Neutrophil (primary cell): Measurements from ENCODE around the gene CLNK.

ENCODE experiments used
- H3K27ac ChIP-seq: fragments of 200-600 bp; sonication (generic); 2 replicates; pipeline ENCODE4 v1.5.1; 2016; ENCODE audit warnings: mild to moderate bottlenecking, moderate library complexity
- H3K27me3 ChIP-seq: fragments of 200-600 bp; sonication (generic); 2 replicates; pipeline ENCODE4 v1.6.0; 2016; ENCODE audit warnings: mild to moderate bottlenecking
- H3K36me3 ChIP-seq: fragments of 200-600 bp; sonication (generic); 2 replicates; pipeline ENCODE4 v1.5.1; 2017
- H3K4me1 ChIP-seq, 2 experiments: fragments of 200-600 bp in 1 of 2; sonication (generic) in 1 of 2; 1 replicate in 1 of 2; 2 replicates in 1 of 2; pipeline versions ENCODE4 v1.5.1 to v1.6.1; 2013 to 2016; ENCODE audit warnings: low read depth in 1 of 2, low read length in 1 of 2, mild to moderate bottlenecking in 1 of 2, moderate library complexity in 1 of 2; ENCODE audit not compliant: control insufficient read depth in 1 of 2, insufficient read depth in 1 of 2
- H3K4me3 ChIP-seq, 2 experiments: fragments of 200-600 bp in 1 of 2; sonication (generic) in 1 of 2; 1 replicate in 1 of 2; 2 replicates in 1 of 2; pipeline ENCODE4 v1.5.1; 2013 to 2016; ENCODE audit warnings: low read depth in 1 of 2, low read length in 1 of 2, mild to moderate bottlenecking in 1 of 2, moderate library complexity in 1 of 2
- H3K9me3 ChIP-seq: fragments of 200-600 bp; sonication (generic); 2 replicates; pipeline ENCODE4 v1.5.1; 2016
- TF ChIP-seq, protein P1 (sequence below): fragments of 200-600 bp; sonication (generic); IDR thresholded peaks from 2 replicates; pipeline ENCODE4 v1.5.1; 2016; ENCODE audit warnings: antibody characterized with exemption

Gene CLNK

DNA sequence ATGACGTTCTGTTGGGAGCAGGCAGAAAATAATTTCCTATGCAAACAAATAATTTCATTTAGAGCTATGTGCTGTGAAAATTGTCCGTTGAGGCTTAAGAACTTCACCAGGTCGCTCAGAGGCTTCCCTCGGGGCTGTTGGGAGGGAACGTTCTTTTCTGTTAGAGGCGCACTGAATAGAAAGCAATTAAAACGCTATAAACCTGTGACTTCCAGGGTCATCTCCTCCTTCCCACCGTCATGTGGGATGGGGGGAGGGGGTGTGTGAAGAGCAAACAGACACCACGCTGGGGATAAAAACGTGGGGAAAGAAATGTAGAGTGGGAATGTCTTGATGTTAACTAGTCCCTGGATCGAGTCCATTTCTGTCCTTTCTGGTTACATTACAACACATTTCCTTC lies 192.1 kb downstream of the CLNK start:
- Histone ChIP-seq H3K9me3 (no peaks in the 10 kb centered on the region), H3K27me3 (no peaks in the 10 kb centered on the region), H3K36me3 (no peaks in the 10 kb centered on the region), H3K4me3 (no peak overlapping the region), H3K4me1 (no peaks in the 10 kb centered on the region), H3K27ac (no peak overlapping the region)
- TF ChIP-seq, protein P1, sequence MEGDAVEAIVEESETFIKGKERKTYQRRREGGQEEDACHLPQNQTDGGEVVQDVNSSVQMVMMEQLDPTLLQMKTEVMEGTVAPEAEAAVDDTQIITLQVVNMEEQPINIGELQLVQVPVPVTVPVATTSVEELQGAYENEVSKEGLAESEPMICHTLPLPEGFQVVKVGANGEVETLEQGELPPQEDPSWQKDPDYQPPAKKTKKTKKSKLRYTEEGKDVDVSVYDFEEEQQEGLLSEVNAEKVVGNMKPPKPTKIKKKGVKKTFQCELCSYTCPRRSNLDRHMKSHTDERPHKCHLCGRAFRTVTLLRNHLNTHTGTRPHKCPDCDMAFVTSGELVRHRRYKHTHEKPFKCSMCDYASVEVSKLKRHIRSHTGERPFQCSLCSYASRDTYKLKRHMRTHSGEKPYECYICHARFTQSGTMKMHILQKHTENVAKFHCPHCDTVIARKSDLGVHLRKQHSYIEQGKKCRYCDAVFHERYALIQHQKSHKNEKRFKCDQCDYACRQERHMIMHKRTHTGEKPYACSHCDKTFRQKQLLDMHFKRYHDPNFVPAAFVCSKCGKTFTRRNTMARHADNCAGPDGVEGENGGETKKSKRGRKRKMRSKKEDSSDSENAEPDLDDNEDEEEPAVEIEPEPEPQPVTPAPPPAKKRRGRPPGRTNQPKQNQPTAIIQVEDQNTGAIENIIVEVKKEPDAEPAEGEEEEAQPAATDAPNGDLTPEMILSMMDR, result no peak

DNA sequence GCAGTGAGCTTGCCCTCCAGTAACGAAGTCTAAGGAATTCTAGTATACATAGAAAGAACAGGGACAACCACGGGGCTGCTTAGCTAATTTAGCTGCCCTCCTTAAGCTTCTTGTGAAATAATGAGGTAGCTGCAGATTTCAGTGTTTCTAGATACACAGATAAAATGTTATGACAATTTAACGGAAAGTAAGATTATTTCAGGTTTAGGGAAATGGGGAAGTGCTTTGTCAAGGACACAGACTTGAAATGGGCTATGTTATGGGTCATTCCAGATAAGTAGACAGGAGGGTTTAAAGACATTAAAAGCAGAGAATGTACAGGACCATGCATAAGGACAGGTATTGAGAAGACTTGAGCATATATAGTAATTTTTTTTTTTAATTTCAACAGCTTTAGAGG lies 193.2 kb downstream of the CLNK start:
- no peaks in the 10 kb centered on the region for H3K27me3 ChIP-seq
- no peak overlapping the region for H3K27ac ChIP-seq
- H3K4me3 ChIP-seq, result no peak overlapping the region
- no peaks in the 10 kb centered on the region for H3K4me1 ChIP-seq
- no peaks in the 10 kb centered on the region for H3K36me3 ChIP-seq
- H3K9me3 ChIP-seq, result no peaks in the 10 kb centered on the region
- TF ChIP-seq, protein P1, result no peak

DNA sequence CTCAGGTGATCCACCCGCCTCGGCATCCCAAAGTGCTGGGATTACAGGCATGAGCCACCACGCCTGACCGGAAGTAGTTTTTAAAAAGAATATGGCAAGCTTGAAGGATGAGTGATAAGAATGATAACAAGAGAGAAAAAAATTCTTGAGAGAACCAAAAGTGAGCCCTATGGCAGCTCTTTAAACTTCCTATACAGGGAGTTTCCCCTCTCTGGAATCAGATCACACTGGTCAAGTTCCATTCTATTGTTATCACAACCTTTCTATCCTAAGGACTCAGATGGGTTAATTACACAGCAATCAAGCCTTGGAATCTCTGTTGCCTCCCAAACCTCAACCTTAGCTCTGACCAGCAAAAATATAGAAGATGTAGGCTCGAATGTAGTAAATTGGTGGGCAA lies 193.6 kb downstream of the CLNK start:
- Histone ChIP-seq H3K27me3 (no peaks in the 10 kb centered on the region), H3K27ac (no peak overlapping the region)
- TF ChIP-seq, protein P1, result no peak

DNA sequence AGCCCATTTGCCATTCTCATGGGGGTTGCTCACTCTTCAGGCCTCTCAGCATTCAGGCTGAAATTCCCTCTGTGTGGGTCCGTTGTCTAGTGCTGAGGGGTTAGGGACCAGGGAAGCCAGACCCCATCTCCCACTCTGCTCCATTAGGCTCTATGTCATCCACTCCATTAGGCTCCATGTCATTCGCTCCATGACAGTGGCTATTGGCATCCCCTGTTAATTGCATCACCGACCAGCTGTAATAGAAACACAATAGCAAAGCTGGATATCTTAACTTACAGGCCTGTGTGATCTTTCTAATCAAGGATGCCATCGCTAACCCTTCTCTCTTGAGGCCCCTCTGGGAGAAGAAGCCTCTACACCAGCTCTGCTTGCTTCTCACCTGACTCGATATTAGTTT lies 201.7 kb downstream of the CLNK start:
- H3K4me3 ChIP-seq, result no peak overlapping the region
- no peaks in the 10 kb centered on the region for H3K4me1 ChIP-seq
- H3K9me3 ChIP-seq, result no peaks in the 10 kb centered on the region
- TF ChIP-seq, protein P1, result no peak
- H3K36me3 ChIP-seq, result no peaks in the 10 kb centered on the region
- H3K27ac ChIP-seq, result no peak overlapping the region
- H3K27me3 ChIP-seq, result no peaks in the 10 kb centered on the region

More for the DNA sequence above, 193.6 kb downstream of the CLNK start:
- Histone ChIP-seq H3K36me3 (no peaks in the 10 kb centered on the region), H3K4me3 (no peak overlapping the region), H3K4me1 (no peaks in the 10 kb centered on the region), H3K9me3 (no peaks in the 10 kb centered on the region)

DNA sequence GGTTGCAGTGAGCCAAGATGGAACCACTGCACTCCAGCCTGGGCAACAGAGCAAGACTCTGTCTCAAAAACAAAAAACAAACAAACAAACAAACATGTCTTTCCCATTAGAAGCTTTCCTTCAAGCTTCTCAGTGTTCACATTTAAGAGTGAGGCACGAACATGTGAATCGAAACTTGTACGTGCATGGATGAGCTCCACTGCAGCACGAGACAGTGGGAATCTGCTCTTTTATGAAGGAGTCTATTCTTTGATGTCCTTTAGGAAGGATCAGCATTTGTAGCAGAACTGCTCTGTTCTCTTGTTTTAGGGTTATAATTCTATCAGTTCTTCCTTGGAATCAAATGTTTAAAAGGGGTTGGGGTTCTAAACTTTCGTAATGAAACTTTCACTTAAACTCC lies 204.0 kb downstream of the CLNK start:
- TF ChIP-seq, protein P1, result no peak
- Histone ChIP-seq H3K27me3 (no peaks in the 10 kb centered on the region), H3K4me3 (no peak overlapping the region), H3K27ac (no peak overlapping the region), H3K9me3 (no peaks in the 10 kb centered on the region), H3K4me1 (no peaks in the 10 kb centered on the region), H3K36me3 (no peaks in the 10 kb centered on the region)

DNA sequence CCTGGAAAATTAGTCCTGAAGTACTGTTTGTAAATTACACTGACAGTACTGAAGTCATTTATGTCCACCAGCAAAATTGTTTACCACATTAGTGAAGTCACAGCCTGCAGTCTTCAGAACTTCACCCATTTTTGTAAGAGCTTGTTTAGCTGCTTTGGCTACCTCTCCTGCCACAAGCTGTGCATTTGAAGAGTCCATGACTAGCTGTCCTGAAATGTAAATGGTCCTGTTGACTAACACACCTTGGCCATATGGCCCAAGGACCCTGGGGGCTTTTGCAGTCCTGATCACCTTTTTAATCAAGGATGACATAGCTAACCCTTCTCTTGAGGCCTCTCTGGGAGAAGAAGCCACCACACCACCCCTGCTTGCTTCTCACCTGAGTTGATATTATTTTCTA lies 205.9 kb downstream of the CLNK start:
- H3K27ac ChIP-seq, result no peak overlapping the region
- no peaks in the 10 kb centered on the region for H3K36me3 ChIP-seq
- H3K27me3 ChIP-seq, result no peaks in the 10 kb centered on the region
- H3K4me3 ChIP-seq, result no peak overlapping the region
- H3K4me1 ChIP-seq, result no peaks in the 10 kb centered on the region
- TF ChIP-seq, protein P1, result no peak
- H3K9me3 ChIP-seq, result no peaks in the 10 kb centered on the region
